Urinary bladder (tissue), 4 donors: Measurements from ENCODE around the gene R3HDM2. TPM values are rescaled to one million over a fixed set of nuclear protein-coding genes. Genes with fewer than 3 reads are reported as not detected.

Experiments used
- DNase-seq: peaks from one replicate; pipeline ENCODE4 v3.0.0-alpha.2; 2015; ENCODE audit errors: extremely low spot score
- H3K27ac ChIP-seq: one replicate; pipeline ENCODE4 v1.5.1; 2013; ENCODE audit warnings: low read depth, mild to moderate bottlenecking, moderate library complexity
- H3K36me3 ChIP-seq: one replicate; pipeline ENCODE4 v1.6.1; 2013; ENCODE audit warnings: mild to moderate bottlenecking, moderate library complexity; ENCODE audit not compliant: insufficient read depth
- H3K4me1 ChIP-seq: one replicate; pipeline ENCODE4 v1.6.1; 2013; ENCODE audit warnings: mild to moderate bottlenecking, moderate library complexity; ENCODE audit not compliant: insufficient read depth
- H3K4me3 ChIP-seq: one replicate; pipeline ENCODE4 v1.5.1; 2013; ENCODE audit warnings: low read depth, low read length
- WGBS: extraction: QIAGEN DNeasy Blood & Tissue Kit; methylation state at CpG from one replicate; pipeline ENCODE4 v1.1.7; 2013; 5-methylcytosine and 5-hydroxymethylcytosine counted together
- polyA plus RNA-seq: library from polyadenylated mRNA; stranded (reverse); fragments of 200-250 nt; gene quantifications from one replicate; pipeline ENCODE4 v1.2.3, GENCODE V29; 2013
- total RNA-seq: library from RNA; depleted of rRNA; stranded (reverse); fragments of >200 nt; gene quantifications from one replicate; pipeline ENCODE4 v1.2.3, GENCODE V29; 2014
- donor health status: healthy with polysubstance abuse.
- donor health status: healthy.

Gene R3HDM2
- total and polyA plus RNA-seq, 2 donors: 28.0 to 37.0 TPM

DNA sequence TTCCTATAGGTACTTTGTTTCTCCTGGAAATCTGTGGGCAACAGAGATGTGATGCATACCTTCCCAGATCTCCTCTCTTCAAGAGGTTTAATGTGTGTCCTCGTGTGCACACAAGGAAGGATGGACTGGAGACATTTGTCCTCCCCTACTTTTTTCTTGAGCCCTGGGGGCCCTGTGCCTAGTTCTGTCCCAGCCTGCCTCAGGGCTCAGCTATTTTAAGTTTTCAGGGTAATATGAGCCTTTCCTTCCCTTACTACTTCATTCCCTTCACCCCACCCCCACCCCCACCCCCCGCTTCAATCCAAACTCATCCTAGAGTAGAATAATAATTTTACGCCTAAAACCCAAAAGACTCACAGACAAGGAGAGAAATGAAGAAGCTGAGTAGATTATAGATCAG is 180.3 kb downstream of the R3HDM2 start:
- no peak overlapping the region for H3K4me3 ChIP-seq
- DNase-seq: no peak
- no peaks in the 10 kb centered on the region for H3K4me1 ChIP-seq
- 70% methylated on average over 3 of the region's 3 CpGs for WGBS
- H3K36me3 ChIP-seq: no peaks in the 10 kb centered on the region
- no peak overlapping the region for H3K27ac ChIP-seq

DNA sequence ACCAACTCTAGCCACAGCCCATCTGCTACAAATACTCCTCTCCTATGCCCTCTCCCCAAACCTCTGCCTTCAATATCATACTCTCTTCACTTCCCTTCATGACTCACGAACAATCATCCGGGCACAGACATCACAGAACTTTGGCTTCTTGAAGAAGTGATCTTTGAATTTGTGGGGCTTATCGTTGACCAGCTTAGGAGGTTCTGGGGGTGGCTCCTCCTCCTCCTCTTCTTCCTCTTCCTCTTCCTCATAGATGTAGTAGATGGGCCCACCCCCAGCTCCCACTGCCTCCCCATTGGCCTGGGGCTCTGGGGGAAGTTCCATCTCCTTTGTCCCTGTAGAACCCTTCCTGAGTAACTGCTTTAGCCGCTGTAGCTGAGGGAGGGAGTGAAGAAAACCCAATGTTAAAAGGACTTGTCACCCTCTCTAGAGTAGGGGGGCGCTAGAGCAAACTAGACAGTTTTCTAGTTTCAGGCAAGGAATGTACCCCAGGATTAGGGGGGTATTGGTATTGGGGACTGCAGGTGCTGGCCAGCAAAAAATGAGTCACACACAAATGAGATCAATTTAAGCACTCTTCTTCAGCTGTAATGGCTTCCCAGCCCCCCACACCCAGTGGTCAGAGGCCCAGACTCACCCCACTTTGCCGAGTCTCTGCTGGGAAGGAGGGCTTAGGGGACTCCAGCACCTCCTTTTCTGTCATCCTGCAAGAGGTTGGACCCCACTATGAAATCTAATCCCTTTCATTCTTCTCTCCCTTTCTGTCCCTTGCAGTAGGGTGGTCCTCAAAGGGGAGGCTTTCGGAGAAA is 181.7 kb downstream of the R3HDM2 start:
- no peaks in the 10 kb centered on the region for H3K36me3 ChIP-seq
- 79% methylated on average over 7 of the region's 7 CpGs for WGBS
- no peaks in the 10 kb centered on the region for H3K4me1 ChIP-seq
- no peak overlapping the region for H3K27ac ChIP-seq
- H3K4me3 ChIP-seq: no peak overlapping the region
- no peak for DNase-seq

DNA sequence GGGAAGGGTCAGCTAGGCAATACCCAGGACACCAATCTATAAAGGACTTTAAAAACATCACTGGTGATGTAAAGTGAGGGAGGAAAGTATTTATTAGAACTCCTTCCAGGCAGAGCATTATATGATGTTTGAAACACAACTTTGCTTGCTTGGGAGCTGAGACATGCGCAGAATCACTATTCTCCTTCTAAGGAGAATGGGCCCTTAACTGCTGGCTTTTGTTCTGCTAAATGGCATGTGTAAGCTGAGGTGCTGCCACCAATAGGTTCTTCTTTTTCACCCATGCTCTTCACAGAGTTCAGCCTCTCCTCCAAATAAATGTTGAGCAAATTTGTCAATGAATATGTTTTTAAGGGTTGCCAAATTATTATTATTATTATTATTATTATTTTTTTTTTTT is 183.8 kb downstream of the R3HDM2 start:
- 88% methylated on average over 1 of the region's 1 CpG for WGBS
- DNase-seq: no peak
- Histone ChIP-seq H3K27ac (no peak overlapping the region), H3K4me3 (no peak overlapping the region), H3K36me3 (no peaks in the 10 kb centered on the region), H3K4me1 (no peaks in the 10 kb centered on the region)

DNA sequence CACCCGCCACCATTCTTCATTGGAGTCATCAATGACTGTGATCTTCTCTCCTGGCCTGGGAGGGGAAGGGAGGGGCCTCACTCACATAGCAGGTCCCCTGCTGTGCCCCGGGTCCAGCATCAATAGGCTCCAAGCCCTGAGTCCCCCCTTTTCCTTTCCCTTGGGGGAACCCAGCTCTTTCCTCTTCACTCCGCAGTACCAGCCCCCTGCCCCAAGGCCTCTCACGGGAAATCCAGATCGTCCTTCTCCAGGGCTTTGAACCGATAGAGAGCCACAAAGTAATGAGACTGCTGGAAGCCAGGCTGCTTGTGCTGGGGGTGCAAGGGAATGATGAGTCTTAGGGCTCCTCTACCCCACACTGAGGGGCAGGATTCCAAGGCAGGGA is 186.5 kb downstream of the R3HDM2 start:
- 57% methylated on average over 6 of the region's 6 CpGs for WGBS

DNA sequence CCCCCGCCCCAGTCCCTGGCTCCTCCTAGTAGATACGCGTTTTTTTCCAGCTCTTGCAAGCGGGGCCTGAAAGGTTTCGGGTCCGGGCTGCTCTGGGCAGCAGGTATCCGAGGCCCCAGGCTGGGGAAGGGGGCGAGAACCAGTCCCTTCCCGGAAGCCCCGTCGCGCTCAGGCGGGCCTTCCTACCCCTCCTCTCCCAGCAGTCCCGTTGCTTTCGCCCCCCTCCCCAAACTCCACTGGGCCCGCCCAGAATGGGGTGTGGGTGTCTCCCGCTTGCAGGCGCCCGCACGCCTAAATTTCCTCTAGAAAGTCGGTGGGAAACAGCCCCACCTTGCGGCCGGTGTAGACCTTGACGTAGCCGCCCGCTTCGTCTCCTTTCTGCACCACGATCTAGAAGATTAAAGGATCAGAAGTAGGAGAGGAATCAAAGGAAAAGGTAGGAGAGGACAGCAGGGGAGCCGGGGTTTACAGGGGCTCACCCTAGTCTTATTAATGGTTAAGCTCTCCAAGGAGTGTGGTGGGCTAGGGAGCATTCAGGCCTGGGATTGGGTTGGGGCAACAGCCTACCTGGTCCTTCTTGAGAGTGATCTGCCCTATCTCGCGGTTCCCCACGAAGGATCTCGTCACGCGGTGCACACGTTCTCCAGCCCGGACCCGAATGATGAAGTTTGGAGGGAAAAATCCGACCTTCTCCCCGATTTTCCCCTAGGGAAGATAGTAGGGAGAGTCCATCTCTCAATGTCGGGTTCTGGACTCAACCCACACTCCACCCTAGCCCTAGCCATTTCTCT is 187.1 kb downstream of the R3HDM2 start:
- whole genome bisulfite sequencing: 9% methylated on average over 41 of the region's 41 CpGs
- H3K36me3 ChIP-seq: no peaks in the 10 kb centered on the region
- H3K27ac ChIP-seq: no peak overlapping the region
- peak overlapping the region; percentile 13 for H3K4me3 ChIP-seq
- no peak for DNase-seq
- no peaks in the 10 kb centered on the region for H3K4me1 ChIP-seq

More for the DNA sequence above, 186.5 kb downstream of the R3HDM2 start:
- Histone ChIP-seq H3K4me3 (no peak overlapping the region), H3K36me3 (no peaks in the 10 kb centered on the region), H3K27ac (no peak overlapping the region), H3K4me1 (no peaks in the 10 kb centered on the region)
- no peak for DNase-seq

DNA sequence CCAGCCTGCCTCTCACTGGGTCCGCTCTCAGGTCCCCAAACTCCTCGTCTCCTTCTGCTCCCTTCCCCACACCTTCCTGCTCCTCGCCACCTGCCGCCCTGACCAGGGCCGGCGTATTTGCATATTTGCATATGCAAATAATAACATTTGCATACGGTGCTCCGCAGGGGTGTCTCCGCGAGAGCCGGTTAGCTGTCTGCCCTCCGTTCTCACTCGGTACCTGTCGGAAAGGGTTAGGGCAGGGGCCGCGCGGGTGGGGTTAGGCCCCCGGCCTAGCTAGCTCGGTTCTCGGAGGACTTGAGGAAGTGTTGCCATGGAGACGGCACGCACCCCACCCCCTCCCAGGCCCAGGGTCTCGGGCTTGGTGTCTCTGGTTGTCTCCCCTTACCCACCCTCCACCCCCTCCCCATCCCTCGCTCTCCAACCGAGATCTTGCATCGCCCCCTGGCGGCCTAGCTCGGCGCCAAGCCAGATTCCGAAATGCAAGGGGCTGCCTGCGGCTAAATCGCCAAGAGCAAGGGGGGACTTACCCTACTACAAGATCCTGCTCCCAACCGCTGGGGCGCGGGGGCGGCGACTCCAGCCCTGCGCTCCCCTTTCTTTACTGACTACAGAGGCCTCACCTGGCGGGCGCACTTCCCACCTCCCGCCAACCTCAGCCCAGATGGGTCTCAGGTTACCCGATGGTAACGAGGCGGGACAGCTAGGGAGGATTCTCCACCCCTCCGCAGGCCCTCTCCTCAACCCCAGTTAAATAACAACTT is 188.0 kb downstream of the R3HDM2 start:
- DNase-seq: no peak
- WGBS: 1% methylated on average over 45 of the region's 45 CpGs
- Histone ChIP-seq H3K4me1 (no peaks in the 10 kb centered on the region), H3K4me3 (peak overlapping the region; percentile 13), H3K27ac (no peak overlapping the region), H3K36me3 (no peaks in the 10 kb centered on the region)

DNA sequence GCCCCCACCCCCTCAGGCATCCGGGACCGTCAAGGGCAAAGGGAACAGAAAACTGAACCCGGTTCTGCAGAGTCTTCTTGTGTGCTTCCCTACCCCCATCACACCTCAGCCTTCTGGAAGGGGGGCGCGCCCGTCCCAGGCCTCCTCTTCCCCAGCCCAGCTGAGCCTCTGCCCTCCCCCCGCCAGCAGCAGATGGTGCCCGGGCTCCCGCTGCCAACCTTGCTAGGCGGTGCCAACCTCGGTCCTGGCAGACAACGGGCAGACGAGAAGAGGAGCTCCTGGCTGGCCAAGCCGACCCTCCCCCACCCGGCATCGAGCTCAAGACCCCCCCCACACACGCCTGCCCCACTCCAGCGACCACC is 188.5 kb downstream of the R3HDM2 start:
- Histone ChIP-seq H3K4me1 (no peaks in the 10 kb centered on the region), H3K27ac (no peak overlapping the region), H3K36me3 (no peaks in the 10 kb centered on the region), H3K4me3 (no peak overlapping the region)
- 1% methylated on average over 18 of the region's 18 CpGs for WGBS
- DNase-seq: no peak

DNA sequence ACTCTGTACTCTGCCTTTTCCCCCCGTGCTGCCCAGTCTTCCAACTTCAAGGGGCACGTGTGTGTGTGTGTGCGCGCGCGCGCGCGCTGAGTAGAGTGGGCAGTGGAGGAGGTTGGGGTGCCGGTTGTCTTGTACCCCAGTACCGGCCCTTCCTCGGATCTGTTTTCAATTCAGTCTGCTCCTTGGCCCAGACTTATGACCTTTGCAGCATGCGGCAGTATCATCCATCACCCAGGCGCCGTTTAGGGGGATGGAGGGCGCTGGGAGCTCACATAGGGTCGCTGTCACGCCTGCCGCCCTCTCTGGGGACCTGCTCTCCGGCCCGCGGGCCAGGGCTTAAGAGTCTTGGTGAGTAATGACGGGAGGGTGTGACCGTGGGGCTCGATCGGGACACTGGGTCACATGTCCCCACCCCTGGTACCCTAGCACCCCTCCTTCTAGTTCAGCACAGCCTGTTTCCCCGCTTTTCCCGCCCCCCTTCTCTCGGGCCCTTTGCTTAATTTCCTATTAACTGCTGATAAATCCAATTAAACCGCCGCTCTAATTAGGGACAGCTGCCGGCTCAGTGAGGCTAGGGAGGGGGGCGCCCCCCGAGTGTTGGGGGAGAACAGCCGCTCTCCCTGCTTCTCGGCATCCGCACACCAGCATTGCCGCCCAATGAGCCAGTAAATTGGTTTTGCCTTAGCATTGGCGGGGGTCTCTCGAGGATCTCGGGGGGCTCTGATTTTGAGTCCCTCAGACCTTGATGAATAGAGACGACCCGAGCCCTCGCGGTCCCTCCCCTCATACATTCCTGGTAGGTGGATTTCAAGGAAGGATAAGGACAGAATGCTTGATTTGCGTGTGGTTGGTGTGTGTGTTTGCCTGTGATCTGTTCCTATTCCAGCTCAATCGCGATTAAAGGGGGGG is 189.2 kb downstream of the R3HDM2 start:
- Histone ChIP-seq H3K4me3 (no peak overlapping the region), H3K4me1 (no peaks in the 10 kb centered on the region), H3K36me3 (no peaks in the 10 kb centered on the region), H3K27ac (no peak overlapping the region)
- WGBS: 8% methylated on average over 48 of the region's 48 CpGs
- DNase-seq: no peak

DNA sequence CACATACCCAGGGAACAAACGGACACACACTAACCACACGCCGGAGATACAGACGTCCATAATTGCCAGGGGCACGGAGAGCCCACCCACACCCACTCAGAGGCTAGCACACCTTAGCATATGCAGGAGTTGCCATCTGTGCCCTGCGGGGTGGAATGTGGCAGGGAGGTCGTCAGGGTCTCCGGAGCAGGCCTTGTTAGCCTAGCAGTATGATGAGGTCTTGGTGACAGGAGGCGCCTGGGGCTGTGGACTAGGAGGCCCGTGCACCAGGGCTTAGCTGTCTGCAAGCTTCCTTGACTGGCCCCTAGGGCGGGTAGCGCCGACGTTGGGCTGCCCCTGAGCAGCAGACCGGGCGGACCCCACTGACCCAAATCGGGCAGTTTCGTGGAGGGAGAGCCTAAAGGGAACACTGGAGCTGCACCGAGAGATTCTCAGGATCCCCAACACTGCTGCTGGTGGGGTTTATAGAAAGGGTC is 189.9 kb downstream of the R3HDM2 start:
- DNase-seq: no peak
- Histone ChIP-seq H3K4me1 (no peaks in the 10 kb centered on the region), H3K27ac (no peak overlapping the region), H3K4me3 (no peak overlapping the region), H3K36me3 (no peaks in the 10 kb centered on the region)
- WGBS: 10% methylated on average over 19 of the region's 19 CpGs

DNA sequence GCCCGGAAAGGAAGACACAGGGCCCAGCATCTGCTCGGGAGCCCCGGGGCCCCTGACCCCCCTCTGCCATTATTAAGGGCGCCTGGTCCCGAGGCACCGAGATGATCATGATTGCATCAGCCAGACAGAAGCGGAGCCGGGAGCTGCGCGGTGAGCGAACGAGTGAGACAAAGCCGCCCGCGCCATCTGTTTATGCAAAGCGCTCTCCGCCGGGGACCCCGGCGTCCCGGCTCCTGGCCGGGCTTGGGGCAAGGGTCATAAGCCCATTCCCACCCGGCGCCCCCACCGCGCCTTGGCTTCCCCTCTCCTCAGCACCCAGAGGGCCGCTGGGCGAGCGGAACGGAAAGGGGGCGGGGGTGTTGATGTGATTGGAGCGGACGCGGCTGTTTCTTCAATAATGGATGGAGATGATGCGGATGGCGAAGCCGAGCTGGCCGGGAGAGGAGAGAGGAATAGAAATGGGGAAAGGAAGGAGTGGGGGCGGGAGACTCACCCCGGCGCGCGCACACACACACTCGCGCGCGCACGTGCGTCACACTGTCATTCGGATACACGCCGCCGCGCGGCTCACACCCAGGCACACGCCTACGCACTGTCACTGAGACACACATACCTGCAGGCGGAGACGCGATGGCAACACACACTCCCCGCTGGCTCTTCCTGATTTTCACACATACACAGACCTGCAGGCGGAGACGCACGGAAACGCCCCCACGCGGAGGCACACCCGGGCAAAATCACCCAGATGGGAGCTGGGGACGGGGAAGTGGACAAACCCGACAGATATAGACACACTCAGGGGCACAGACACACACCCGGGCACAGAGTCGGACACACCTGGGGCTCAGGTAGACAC is 190.5 kb downstream of the R3HDM2 start:
- Histone ChIP-seq H3K4me1 (no peaks in the 10 kb centered on the region), H3K4me3 (peak overlapping the region; percentile 26), H3K36me3 (no peaks in the 10 kb centered on the region), H3K27ac (no peak overlapping the region)
- WGBS: under 1% methylated on average over 72 of the region's 72 CpGs
- DNase-seq: no peak

DNA sequence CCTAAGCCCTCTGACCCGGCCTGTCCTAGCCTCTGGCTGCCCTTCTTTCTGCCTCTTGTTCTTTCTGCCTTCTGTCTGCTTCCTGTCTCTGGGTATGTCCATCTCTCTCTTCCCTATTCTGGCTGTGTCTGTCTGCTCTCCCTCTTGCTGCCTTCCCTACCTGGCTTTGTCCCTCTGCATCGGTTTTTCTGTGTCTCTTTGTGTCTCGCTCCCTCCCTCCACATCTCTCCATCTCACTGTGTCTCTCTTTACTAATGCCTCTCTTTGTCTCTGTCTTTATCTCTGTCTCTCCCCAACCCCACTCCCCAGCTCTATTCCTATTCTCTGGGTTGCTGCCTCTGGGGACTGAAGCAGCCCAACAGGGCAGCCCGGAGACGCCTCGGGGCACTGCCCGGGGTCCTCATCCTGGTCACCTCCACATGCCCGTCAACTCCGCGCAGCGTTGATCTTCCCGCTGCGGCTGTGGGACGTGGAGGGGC is 191.2 kb downstream of the R3HDM2 start:
- Histone ChIP-seq H3K4me3 (no peak overlapping the region), H3K36me3 (no peaks in the 10 kb centered on the region), H3K27ac (no peak overlapping the region), H3K4me1 (no peaks in the 10 kb centered on the region)
- DNase-seq: no peak
- whole genome bisulfite sequencing: 3% methylated on average over 14 of the region's 14 CpGs
